HG02840 (cell line): Measurements from ENCODE around the gene NRF1.

Experiments used
- ATAC-seq: cut with Tn5 transposase; IDR thresholded peaks from one replicate; pipeline ENCODE4 v1.9.1; 2021; ENCODE audit warnings: mild to moderate bottlenecking, moderate library complexity, moderate number of reproducible peaks; ENCODE audit not compliant: unreplicated experiment, low FRiP score

The NRF1 gene

GRCh38 chr7:129796186-129796775 lies 184.8 kb downstream of the NRF1 start:
- ATAC-seq, result no peak

DNA sequence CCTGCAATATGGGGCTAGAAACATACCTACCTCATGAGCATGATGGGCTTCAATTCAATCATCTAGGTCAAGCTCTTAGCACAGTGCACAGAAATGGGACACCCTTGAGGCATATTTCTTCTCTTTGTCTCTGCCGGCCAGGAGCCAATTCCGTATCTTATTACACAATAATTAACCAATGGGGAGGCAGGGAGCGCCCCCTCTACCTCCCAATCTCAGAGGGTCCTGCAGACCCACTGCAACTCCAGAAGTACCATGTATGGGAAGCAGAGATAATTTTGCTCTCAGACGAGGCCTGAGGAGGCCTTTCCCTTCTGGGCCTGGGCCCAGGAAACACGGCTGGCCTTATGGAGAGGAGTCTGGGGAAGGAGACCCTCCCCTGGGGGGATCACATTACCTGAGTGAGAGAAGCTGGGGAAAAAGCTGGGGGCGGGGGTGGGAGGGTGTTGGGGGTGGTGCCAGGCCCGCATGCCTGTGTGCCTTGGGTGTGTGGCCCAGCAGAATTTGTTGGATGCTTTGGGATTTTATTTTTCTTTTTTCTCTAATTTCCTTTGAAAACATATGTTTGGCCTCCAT lies 185.8 kb downstream of the NRF1 start:
- ATAC-seq, result no peak

- ATAC-seq, result no peak
Measured at GRCh38 chr7:129798616-129799349, 187.3 kb downstream of the NRF1 start.

GRCh38 chr7:129799350-129799955 lies 187.9 kb downstream of the NRF1 start:
- no peak for ATAC-seq

GRCh38 chr7:129800901-129801300 lies 189.4 kb downstream of the NRF1 start:
- no peak for ATAC-seq

GRCh38 chr7:129801882-129802281 lies 190.4 kb downstream of the NRF1 start:
- ATAC-seq, result no peak

- ATAC-seq, result no peak
Measured at GRCh38 chr7:129803546-129804081, 192.1 kb downstream of the NRF1 start.

DNA sequence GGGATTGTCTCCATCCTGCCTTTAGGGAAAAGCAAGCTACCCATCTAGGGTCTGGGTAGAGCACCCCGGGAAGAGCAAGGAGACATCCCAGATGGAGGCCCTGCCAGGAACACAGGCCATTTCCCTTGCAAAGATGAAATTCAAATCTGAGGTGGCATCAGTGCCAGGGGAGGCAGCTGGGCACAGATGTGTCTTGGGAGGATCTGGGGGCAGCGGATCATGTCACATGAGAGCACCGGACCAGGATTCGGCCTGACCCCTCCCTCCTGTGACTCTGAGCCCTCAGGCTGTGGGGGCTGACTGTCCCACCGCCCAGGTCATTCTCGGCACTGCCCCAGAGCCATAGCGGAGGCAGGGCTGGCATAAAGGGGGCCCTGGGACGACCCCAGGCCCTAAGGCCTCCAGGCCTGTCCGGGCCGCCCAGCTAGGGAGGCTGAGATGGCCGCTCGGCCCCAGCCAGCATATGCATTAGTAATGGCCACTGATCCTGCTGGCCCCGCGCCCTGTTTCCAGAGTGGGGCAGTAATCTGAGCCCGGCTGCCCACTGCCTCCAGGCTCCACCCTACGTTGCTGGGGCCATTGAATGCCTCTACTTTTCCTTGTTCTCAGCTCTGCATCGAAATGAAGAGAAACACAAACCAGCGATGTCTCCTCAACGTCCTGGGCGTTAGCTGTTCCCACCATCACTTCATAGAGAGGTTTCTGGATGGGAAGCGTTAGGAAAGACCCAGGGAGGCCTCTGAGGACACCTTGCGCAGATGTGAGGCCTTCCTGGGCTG lies 192.8 kb downstream of the NRF1 start:
- no peak for ATAC-seq

DNA sequence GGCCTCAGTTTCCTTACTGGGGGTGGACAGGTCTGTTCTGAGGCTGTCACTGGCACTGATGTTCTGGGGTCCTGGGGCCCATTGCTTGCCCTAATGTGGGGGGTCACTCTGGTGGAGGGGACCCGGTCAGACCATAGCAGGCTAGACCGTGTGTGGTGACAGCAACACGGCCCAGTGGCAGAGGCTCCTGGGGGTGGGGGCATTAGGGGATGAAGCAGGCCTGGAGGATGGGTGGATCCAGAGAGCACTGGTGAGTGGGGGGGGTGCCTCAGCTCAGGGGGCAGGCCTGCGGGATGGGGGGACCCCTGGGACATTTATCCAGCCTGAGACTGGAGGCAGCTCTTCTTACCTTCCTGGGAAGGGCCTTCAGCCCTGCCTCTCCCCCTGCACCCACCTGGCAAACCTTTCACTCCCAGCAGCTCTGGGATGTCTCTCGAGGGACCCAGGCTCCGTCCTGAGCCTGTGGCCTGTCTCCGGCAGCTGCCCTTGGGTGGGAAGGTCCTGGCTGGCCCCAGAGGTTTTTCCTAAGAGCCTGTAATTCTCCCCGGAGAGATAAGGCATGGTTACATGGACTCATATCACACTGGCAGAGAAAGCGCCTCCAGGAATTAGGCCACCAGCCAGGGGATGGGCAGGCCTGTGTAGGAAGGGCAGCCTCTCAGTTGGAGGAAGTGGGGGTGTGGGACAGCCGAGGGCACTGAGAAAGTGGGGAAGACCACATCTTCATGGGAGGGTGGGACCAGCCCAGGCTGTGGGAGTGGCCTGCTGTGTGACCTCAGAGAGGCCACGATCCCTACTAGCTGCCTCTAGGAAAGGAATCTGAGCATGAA lies 193.6 kb downstream of the NRF1 start:
- no peak for ATAC-seq
